Activated B cell treated with CpG ODN at 0.5 μM for 24 hours (primary cell): Measurements from ENCODE around the gene FAM120AOS. TPM values are rescaled to one million over a fixed set of nuclear protein-coding genes. Genes with fewer than 3 reads are reported as not detected.
"Not testable (repeated sequence)": the region's sequence is repeated elsewhere in the genome, so short reads cannot be mapped to it uniquely, and the experiment has no call there.

Experiments used
- ATAC-seq: fragments of 200-7000 bp; cut with Tn5 transposase; one replicate; pipeline ENCODE4 v1.10.0; 2021; ENCODE audit warnings: low read depth, mild to moderate bottlenecking, moderate library complexity
- CTCF ChIA-PET: fragments of 350-600 bp; sonication (Branson Sonifier 250); formaldehyde crosslinking; loops from one replicate; lab custom pipeline; 2021; ENCODE audit warnings: antibody characterized with exemption; lab: Charles Lee
- POLR2A ChIA-PET: fragments of 350-600 bp; sonication (Branson Sonifier 250); formaldehyde crosslinking; loops from one replicate; lab custom pipeline; 2021; ENCODE audit warnings: antibody characterized with exemption; lab: Charles Lee
- DNase-seq: peaks from one replicate; pipeline ENCODE4 v3.0.0; 2022
- H3K27ac Mint-ChIP-seq: one replicate; pipeline ENCODE4 v1.8.0; 2020; ENCODE audit warnings: mixed read lengths
- H3K27me3 Mint-ChIP-seq: one replicate; pipeline ENCODE4 v1.8.0; 2021; ENCODE audit warnings: mixed read lengths
- H3K36me3 Mint-ChIP-seq: one replicate; pipeline ENCODE4 v1.8.0; 2021; ENCODE audit warnings: low read depth, mixed read lengths
- H3K4me1 Mint-ChIP-seq: one replicate; pipeline ENCODE4 v1.8.0; 2021; ENCODE audit warnings: mixed read lengths
- H3K4me3 Mint-ChIP-seq: one replicate; pipeline ENCODE4 v1.8.0; 2020; ENCODE audit warnings: mild to moderate bottlenecking, mixed read lengths
- H3K9me3 Mint-ChIP-seq: one replicate; pipeline ENCODE4 v1.8.0; 2020; ENCODE audit warnings: mixed read lengths
- CTCF ChIP-seq: fragments of 200-600 bp; IDR thresholded peaks from one replicate; pipeline ENCODE4 v1.8.0; 2022; ENCODE audit warnings: antibody characterized with exemption, mild to moderate bottlenecking
- intact Hi-C: fragments of 100-400 bp; cut with micrococcal nuclease; formaldehyde crosslinking; loops from one replicate; pipeline ENCODE4 v1.15.1; 2024
- total RNA-seq: library from RNA; stranded (reverse); gene quantifications from 2 replicates; pipeline ENCODE4 v1.2.3, GENCODE V29; 2022

Gene FAM120AOS
- total RNA-seq, 1 donor from 2014 or later: 39.0 TPM

- no peaks in the 10 kb centered on the region for H3K9me3 Mint-ChIP-seq
- ATAC-seq: no peak
- H3K27ac Mint-ChIP-seq: no peak overlapping the region
- intact Hi-C loops: no loop called here
- ChIA-PET POLR2A (interaction anchor here (0.6 kb wide), 1 partner anchor 1751 kb away, joined by 3 read pairs; no protein-coding TSS in a partner anchor), CTCF (interaction anchor here (0.9 kb wide), 1 partner anchor 345 kb away, joined by 4 read pairs; no protein-coding TSS in a partner anchor)
- no peak for TF ChIP-seq CTCF
- peaks cover 10% of the 10 kb centered on the region for H3K4me1 Mint-ChIP-seq
- H3K36me3 Mint-ChIP-seq: peaks cover 40% of the 10 kb centered on the region
- no peak for DNase-seq
- H3K4me3 Mint-ChIP-seq: no peak overlapping the region
- no peaks in the 10 kb centered on the region for H3K27me3 Mint-ChIP-seq
Observed at GRCh38 chr9:93447655-93448054, 5.7 kb downstream of the FAM120AOS start.

GRCh38 chr9:93446073-93446472, 7.3 kb downstream of the FAM120AOS start:
- Mint-ChIP-seq H3K36me3 (peaks cover 37% of the 10 kb centered on the region), H3K9me3 (no peaks in the 10 kb centered on the region), H3K4me1 (peaks cover 10% of the 10 kb centered on the region), H3K4me3 (no peak overlapping the region), H3K27me3 (no peaks in the 10 kb centered on the region), H3K27ac (no peak overlapping the region)
- ATAC-seq (no peak), DNase-seq (no peak)
- POLR2A ChIA-PET: no interaction called here
- intact Hi-C loops: no loop called here
- CTCF ChIA-PET: no interaction called here
- no peak for TF ChIP-seq CTCF

- H3K36me3 Mint-ChIP-seq: peaks cover 16% of the 10 kb centered on the region
- H3K4me1 Mint-ChIP-seq: no peaks in the 10 kb centered on the region
- no peak overlapping the region for H3K4me3 Mint-ChIP-seq
- DNase-seq (no peak), ATAC-seq (no peak)
- ChIA-PET CTCF (no interaction called here), POLR2A (no interaction called here)
- no peaks in the 10 kb centered on the region for H3K27me3 Mint-ChIP-seq
- no peak overlapping the region for H3K27ac Mint-ChIP-seq
- TF ChIP-seq CTCF: no peak
- H3K9me3 Mint-ChIP-seq: no peaks in the 10 kb centered on the region
- intact Hi-C loops: no loop called here
Observed at GRCh38 chr9:93440896-93441580, 12.3 kb downstream of the FAM120AOS start.

- CTCF ChIA-PET, H3K4me3 Mint-ChIP-seq, H3K4me1 Mint-ChIP-seq, H3K27ac Mint-ChIP-seq, DNase-seq, H3K36me3 Mint-ChIP-seq, intact Hi-C loops, H3K27me3 Mint-ChIP-seq, ATAC-seq, H3K9me3 Mint-ChIP-seq: not testable (repeated sequence)
- POLR2A ChIA-PET: interaction anchor here (0.6 kb wide), 1 partner anchor 143 kb away, joined by 3 read pairs; no protein-coding TSS in a partner anchor
Observed at GRCh38 chr9:93439301-93439700, 14.1 kb downstream of the FAM120AOS start.

- Mint-ChIP-seq H3K36me3 (peaks cover 4% of the 10 kb centered on the region), H3K9me3 (no peaks in the 10 kb centered on the region), H3K4me1 (peaks cover 2% of the 10 kb centered on the region), H3K4me3 (no peak overlapping the region), H3K27me3 (no peaks in the 10 kb centered on the region), H3K27ac (no peak overlapping the region)
- CTCF ChIA-PET: no interaction called here
- intact Hi-C loops: no loop called here
- TF ChIP-seq CTCF: no peak
- ATAC-seq (no peak), DNase-seq (no peak)
- POLR2A ChIA-PET: no interaction called here
Observed at GRCh38 chr9:93437996-93438395, 15.4 kb downstream of the FAM120AOS start.
